Measurements from ENCODE around the gene POU3F1.

The POU3F1 gene

DNA sequence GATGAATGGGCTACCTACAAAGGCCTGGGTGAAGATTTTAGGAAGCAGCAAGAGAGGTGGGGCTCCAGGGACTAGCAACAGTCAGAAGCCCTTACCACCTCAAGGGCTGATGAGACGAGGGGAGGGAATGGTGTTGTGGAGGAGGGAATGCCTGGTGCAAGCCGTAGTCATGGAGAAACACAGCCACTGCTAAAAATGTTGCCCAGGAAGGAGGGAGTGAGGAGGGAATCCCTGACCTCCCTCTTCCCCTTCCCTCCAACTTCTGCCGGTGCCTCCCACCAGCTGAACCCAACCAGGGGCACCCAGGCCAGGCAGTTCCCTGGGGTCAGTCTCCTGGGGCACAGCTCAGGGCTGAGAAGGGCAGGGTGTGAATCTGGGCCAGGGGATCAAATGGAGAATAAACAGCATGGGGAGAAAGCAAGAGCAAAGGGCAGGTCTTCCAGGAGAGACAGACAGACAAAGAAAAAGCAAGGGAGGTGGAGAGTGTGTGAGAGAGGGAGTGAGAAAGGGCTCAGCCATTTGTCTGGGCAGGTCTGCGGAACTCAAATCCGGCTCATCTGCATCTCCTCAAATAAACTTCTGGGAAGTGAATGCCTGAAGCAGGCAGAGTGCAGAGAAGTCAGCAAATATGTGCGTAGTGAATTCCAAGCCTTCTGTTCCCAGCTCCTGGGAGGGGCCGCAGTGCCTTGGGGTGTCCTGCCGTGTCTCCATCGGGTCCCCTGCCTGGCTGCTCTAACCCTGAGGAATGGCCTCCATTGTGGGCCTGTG is 27.1 kb upstream of the POU3F1 start:
- DNase-seq, result no peak

DNA sequence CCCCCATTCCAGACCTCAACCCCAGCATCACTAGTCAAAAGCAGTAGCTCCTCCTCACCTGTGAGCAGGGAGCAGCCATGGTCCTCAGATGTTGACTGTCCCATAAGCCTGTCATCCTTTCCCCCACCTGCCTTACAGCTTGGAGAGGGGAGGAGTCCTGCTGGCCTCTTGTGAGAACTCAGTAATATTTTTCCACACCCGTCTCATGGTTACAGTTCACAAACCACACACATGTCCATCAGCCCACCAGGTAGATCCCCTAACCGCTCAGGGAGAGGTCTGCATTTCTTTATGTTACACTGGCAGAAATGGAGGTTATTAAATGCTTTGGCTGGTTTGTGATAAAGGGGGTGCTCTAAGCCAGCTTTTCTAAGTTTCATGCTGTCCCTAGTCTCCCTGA is 26.3 kb upstream of the POU3F1 start:
- DNase-seq, result no peak

DNA sequence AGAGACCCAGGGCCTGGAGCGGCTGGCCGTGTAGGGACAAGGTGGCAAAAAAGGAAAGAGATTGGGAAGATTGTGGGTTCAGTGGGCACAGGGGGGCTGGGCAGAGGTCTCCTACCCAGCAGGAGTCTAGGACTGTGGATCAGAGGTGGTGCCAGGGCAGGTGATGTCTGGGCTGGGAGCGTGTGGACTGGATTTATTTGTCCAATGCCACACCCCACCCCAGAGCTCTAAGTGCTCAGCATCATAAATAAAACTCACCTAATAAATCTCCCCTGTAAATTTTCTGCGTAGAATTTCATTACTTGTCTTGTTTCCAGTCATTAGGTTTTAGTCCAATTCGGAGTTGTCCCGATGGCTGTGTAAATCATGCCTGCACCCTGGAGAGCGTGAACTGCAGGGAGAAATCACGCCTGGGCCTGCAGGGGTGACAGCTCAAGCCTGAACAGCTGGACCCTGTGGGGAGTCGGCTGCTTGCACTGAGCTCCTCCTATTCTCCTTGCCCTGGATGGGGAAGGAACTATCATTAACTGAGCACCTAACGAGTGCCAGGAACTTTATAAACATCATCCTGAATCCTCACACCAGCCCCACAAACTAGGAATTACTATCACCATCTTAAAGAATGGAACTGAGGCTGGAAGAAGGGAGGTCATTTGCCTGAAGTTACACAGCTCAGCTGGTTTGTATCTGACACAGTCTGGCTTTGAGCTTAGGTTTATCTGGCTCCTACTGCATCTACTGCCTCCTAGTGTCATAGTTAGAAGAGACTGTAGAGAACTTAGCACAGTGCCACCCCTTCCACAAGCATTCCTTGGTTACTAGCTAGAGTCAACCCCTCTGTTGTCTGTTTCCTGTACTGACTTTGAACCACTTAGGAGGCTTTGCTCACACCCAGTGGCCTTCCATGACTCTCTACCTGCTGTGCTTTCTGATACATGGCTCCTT is 25.0 kb upstream of the POU3F1 start:
- DNase-seq, result no peak

DNA sequence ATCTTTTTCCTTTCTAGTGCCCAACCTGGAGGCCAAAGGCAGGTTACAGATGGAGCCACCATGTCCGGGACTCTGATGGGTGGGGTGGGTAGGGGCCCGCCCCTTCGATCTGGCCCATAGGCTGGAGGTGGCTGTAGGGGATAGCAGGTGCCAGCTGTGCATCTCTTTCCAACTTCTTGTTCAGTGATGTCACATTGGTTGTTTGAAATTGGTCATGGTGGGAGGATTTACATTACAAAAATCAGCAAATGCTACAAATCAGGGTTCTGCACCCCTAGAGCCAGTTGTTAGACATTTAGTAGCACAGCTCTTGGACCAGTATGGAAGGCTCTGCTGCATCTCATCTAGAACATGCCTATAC is 22.4 kb upstream of the POU3F1 start:
- no peak for DNase-seq

DNA sequence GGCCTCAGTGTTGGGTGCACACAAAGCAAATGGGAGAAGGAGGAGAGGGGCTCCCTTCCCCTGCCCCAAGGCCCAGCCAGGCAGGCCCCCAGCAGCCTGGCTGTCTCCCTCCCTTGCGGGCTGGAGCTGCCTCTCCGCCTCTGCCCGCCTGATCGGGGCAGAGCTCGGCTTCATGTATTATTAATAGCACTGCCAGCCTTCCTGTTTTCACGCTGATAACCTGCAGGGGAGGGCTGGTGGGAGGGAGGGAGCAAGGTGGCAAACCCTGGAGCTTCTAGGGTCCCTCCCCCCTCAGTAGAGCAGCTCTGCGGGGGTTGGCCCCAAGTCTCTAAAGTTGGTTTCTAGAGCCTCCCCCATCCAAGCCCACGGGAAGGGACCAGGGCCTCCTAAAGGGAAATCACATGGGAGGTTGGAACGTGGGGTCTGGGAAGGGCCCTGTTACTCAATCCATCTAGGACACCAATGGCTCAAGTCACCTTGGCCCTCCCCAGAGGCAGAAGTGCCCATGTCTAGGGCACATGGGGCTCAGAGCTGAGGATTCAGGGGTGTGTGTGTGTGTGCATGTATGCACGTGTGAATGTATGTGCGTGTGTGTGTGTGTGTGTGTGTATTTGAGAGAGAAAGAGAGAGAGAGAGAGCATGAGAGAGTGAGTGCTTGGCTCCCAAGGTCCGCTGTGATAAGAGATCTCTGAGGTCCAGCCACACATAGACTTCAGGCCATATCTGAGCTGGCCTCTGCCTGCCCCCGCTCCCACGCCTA is 21.8 kb upstream of the POU3F1 start:
- DNase-seq, result no peak

DNA sequence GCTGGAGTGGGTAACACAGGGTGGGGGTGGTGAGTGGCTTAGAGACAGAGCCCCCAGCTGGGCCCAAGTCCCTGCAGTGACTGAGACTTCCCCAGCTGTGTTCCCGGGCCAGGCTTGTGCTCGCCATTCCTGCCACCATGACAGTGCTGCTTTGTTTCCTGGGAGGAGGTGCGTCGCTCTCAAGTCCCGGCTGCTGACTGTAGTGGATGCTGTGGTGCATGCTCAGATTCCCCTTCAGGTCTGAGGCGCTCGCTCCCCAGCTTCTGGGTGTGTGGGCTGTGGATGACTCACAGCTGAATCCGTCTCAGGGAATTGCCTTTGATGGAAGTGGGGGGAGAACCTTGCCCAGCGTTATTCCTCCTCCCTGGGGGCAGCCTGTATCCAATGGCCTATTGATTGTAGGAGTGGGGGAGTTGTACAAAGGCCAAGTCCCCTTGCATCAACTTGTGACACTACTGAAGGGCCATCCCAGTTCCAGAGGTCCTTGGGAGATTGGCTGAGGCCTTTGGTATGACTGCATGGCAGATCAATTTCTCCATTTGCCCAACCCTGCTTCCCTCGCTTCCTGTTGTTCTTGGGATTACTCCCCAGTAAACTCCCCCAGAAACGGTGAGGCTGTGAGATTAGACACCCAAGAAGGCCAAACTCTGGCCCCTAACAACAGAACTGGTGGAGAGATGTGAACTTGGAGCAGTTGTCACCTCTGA is 17.8 kb upstream of the POU3F1 start:
- DNase-seq, result no peak

DNA sequence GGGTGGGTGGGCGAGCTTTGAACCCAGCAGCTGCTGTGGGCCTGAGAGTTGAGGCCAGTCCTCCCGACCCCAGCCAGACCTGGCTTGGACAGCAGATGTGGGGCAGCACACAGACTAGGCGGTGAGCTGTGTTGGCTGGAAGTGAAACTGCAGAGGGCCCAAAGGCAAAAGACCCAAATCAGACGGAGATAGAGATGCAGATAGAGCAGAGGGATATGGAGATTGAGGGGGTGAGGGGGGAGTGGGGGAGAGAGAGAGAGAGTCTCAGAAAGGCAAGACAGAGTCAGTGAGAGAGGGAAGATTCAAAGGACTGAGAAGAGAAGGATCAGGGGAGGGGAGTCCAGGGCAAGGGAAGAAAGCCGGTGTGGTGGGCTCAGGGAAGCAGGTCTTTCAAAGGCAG is 17.0 kb upstream of the POU3F1 start:
- no peak for DNase-seq

DNA sequence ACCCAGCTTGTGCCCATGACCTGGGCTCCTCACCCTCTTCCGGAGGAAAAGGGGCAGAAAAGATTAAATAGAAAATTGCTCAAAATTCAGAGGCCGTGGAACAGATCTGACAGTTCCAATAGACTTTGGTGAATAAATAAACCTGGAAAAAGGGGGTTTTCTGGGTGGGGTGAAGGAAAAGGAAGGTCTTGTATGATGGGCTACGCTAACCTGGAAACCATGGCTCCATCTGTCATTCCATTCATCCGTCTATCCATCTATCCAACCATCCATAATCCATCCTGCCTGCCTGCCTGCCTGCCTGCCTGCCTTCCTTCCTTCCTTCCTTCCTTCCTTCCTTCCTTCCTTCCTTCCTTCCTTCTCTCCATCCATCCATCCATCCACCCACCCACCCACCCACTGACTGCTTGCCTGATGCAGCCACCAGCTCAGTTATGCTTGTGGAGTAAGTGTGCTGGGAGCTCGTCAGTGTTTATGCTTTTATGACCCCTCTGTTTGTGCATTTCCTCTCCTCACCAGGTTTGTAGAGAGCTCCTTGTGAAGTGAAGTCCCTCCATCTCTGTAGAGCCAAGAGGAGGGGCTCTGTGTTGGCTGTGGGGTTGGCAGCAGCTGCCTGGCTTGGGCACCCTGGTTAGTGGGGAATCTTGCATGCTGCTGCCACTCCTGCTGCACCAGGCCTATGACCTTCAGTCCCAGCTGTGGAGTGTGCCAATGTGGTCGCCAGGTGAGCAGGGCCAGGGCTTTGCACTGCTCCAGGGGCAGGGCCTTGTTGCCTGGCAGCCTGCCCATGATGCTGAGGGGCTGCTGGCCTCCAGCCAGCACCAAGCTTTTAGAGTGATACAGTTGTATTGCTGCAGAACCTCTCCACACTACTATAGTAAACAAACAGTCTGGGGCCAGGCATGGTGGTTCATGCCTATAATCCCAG is 16.0 kb upstream of the POU3F1 start:
- DNase-seq, result no peak

DNA sequence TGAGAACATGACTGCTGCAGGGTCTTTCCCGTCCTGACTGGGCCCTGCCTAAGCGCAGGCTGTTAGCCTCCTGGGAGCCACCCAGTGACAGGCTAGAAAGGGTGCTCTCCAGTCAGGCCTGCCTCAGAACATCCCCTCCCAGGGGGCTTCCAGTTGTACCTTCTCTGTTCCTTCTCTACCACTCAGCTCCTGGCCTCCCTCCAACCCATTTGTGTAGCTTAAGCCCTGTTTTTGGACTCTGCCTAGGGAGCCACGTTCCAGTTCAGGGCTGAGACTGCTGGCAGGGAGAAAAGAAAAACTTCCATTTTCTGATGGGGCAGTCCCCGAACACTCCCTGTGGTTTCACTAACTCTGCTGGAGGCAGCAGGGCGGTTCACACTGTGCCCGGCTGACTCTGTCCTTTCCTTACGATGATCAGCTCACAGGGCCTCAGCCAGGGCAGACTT is 15.3 kb upstream of the POU3F1 start:
- no peak for DNase-seq

DNA sequence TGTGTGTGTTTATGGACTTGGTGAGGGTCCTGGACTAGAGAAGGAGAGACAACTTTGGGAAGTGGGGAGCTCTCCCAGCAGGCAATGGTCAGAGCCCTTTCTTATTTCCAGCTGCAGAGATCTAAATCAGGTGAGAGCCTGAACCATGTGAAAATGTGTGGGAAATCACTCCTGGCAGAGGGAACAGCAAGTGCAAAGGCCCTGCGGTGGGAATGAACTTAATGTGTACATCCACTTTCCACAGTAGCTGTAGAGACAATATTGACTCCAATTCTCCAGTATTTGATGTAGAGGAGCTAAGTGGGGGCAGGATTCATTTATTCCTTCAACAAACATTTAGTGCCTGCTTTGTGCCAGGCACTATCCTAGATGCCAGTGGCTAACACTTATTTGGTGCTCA is 14.7 kb upstream of the POU3F1 start:
- no peak for DNase-seq

DNA sequence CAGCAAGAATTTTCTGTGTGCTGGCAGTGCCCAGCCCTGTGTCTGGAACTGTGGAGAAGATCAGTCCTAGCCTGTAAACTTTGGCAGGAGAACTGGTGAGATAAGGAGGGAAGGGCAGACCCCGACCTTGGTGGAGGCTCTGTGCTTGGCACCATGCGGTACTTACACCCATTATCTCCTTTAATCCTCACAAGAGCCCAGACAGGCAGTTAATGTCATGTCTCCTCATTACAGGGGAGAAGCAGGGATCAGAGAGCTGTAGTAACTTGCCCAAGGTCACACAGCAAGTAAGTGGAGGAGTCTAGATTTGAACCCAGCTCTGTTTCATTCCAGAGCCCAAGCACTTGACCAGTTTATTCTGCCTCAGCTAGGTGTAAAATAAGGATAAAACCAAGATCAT is 13.9 kb upstream of the POU3F1 start:
- DNase-seq, result no peak

DNA sequence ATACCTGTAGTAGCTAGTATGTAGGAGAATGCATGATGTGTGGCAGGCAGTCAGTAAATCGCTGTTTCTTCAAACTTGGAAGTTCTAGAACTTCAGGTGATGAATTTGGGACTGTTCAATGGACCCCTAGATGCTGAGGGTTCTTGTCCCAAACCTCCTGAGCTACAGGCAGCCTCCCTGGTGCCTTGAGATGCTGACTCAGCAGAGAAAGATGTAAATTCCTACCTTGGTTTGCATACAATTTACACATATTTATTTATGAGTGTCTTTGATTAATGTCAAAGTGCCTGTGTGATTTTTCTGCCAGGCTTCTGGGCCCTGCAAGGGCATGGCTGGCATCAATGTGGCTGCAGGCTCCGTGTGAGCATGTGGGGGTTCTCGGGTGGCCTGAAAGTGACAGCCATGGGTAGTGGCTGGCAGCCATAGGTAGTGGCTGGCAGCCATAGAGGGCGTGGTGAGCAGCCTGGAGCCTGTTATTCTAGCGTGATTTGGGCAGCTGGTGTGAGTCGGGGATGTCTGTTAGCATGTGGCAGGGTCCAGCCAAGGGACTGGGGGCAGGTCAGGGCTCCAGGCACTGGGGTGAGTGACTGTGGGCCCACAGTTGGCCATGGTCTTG is 13.2 kb upstream of the POU3F1 start:
- DNase-seq, result no peak

DNA sequence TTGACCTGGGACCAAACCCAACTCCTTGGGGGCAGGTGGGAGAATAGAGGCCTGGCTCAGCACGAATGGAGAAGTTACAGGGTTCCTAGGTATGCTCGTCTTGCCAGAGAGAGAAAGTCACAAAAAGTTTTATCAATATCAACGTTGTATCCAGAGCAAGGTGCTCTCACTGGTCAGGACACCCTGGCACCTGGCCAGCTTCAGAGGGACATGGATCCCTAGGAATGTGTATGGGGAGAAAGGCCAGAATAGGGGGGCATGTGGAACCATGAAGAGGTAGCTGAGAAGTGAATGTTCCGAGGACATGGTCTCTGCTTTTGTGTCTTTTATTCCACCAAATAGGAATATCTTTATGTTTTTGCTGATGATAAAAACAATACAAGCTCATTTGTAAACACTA is 9.4 kb upstream of the POU3F1 start:
- no peak for DNase-seq

DNA sequence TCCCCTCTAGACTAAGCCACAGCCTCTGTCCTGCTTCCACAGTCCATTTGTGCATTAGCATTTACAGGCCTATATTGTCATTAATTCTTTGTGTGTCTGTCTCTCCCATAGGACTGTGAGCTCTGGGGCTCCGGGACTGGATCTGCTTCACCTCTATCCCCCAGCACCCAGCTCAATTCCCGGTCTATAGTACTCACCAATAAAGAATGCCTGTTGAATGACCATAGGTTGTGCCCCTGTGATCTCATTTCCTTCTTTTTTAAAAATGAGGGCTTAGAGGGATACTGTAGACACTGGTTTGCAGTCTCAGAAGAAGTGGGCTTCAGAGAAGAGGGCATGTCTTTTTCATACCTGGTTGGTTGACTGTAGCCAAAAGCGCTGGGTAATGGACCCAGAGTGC is 8.8 kb upstream of the POU3F1 start:
- DNase-seq, result no peak

DNA sequence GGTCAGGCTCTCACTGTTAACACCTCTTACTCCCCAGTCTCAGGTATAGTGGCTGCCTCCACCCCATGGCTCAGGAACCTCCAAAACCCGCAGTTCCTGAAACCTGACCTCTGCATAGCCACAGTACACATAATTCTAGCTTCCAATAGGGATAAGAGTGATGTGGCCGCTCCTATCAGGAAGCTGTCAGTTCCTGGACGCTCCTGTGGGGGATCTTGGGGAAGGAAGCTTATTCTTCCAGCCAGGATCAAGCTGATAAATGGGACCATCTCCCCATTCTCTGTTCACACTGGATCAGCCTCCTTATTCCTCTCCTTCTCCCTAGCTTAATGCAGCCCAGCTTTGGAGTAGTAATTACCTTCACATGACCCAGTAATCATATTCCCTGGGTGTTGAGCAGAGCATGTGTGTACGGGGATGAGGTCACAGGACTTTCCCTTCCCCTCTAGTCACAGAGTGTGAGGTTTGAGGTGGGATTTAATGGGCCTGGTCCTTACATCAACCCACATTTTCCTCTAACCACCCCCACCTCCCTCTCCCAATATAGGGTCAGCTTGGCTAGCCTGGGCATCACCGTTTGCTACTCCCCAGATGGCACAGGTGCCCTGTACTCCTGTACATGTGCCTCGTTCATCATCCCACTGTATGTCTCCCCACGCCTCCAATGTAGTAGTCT is 7.0 kb upstream of the POU3F1 start:
- no peak for DNase-seq

DNA sequence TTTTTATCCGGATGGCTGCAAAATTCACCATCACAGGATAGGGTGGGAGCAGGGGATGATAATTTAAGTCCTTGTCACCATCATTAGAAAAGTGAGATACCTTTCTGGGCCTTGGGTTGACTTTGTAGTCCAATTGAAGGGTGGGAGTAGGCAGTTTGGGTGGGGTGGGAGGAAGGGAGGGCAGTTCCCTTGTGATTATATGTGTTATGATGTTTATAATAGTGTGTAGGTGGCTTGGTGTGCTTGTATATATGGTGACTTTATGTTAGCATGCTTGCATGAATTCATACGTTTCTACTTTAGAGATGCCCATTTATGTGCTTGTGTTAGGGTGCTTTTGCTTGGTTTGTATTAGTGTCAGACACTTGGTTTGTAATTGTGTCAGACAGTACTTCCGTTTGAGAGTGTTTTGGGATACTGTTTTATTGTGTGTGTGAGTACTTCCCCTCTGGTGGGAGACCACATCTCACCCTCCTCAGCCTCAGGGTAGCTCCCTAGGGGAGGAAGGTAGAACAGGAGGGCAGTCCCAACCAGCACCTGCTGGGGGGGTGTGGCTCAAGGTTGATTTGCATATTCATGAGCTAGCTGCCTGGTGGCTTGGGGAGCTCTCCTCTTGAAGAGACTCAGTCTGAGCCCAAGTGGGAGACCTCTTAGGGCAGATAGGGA is 6.3 kb upstream of the POU3F1 start:
- no peak for DNase-seq

DNA sequence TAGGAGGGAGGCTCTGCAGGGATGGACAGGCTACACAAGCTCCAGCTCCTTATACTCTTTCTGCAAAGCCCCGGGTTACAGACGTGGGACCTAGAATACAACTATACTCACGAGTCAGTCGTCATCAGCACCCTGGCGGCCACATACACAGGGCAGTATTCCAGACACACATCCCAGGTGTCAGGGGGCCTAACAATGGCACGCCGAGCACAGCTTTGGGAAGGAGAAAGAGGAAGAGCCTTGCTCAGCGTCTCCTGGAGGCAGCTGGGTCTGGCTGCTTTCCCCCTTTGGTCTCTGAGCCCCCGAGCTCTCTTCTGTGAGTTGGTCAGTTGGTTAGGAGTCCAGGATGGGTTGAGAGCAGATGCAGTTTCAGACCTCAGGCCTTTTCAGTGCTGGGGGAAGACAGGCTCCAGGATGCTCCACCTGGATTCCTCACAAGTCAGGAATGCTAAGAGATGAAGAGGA is 4.5 kb upstream of the POU3F1 start:
- no peak for DNase-seq

DNA sequence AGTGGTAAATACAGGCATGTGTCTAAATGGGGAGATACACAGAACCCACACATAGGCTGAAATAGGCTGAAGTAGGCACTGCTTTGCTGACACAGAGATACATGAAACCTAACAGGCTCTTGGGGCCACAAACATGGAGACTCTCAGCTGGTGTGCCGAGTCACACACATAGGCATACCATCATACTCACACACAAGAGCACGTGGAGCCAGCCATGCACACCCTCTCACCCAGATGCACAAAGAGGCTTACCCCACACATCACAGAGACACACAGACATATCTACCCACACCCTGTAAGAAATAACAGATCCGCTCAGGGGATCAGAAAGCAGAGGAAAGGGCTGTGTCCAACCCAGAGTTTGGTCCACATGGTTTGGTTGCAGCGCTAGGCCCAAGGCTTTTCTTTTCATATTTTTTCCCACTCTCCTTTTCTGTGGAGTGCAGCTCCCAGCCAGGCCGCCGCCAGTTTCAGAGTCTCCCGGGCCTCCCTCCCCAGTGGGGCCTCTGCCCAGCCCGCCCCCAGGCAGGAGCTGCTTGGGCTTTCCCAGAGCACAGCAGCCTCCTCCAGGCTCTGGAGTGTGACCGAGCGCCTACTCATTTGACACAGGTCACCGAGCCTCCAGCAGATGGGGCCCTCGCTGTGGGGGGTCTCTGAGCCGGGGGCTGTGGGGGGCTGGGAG is 3.9 kb upstream of the POU3F1 start:
- DNase-seq, result no peak

DNA sequence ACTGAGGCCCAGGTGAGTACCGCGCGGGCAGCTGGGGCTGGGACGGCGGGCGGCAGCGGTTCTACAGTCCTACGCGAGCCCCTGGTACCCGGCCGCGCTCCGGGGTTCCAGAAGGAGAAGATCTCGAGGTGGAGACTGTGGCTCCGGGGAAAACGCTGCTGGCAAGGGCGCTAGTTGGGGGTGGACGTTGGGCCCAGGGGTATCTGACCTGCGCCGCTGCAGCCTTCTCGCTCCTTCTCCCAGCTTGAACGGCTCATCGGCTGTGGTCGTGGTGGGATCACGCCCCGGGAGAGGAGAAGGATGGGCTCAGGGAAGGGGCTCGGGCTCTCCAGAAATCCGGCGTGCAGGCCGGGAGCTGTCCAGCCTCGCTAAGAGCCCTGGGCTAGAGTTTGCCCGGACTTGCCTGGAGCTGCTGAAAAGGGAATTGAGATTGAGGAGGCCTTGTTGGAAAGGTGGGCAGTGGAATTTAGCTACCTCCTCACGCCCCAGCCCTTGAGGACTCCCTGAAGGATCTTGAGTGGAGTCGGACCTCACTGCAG is 1.1 kb upstream of the POU3F1 start:
- peak in 1 of 6 experiments; percentile 29 for DNase-seq
